Measurements from ENCODE around the gene PAXX.

PAXX gene

GRCh38 chr9:136968333-136969127 is 23.7 kb upstream of the PAXX start:
- no peak for DNase-seq

GRCh38 chr9:136969150-136969549 is 23.1 kb upstream of the PAXX start:
- no peak for DNase-seq

- DNase-seq, result no peak
Observed at GRCh38 chr9:136969774-136970173, 22.4 kb upstream of the PAXX start.

- no peak for DNase-seq
Observed at GRCh38 chr9:136970361-136970760, 21.9 kb upstream of the PAXX start.

- no peak for DNase-seq
Observed at GRCh38 chr9:136971746-136972145, 20.5 kb upstream of the PAXX start.

GRCh38 chr9:136972335-136972734 is 19.9 kb upstream of the PAXX start:
- DNase-seq, result no peak

GRCh38 chr9:136972743-136973142 is 19.5 kb upstream of the PAXX start:
- no peak for DNase-seq

- DNase-seq, result no peak
Observed at GRCh38 chr9:136973618-136974617, 18.3 kb upstream of the PAXX start.

GRCh38 chr9:136974817-136975535 is 17.2 kb upstream of the PAXX start:
- DNase-seq, result no peak

GRCh38 chr9:136975644-136976043 is 16.6 kb upstream of the PAXX start:
- no peak for DNase-seq

GRCh38 chr9:136977223-136977622 is 15.0 kb upstream of the PAXX start, which contains the start of gene PTGDS:
Gene PTGDS, plus strand, starts transcription at chr9:136977504. Its CDS starts 75 bp downstream, at chr9:136977579.
- no peak for DNase-seq

GRCh38 chr9:136977649-136978072 is 14.6 kb upstream of the PAXX start:
- no peak for DNase-seq

GRCh38 chr9:136978073-136978864 is 14.0 kb upstream of the PAXX start:
- peak; percentile 52 for DNase-seq

- no peak for DNase-seq
Observed at GRCh38 chr9:136978865-136979544, 13.2 kb upstream of the PAXX start.

GRCh38 chr9:136979769-136980587 is 12.2 kb upstream of the PAXX start:
- no peak for DNase-seq

- no peak for DNase-seq
Observed at GRCh38 chr9:136980669-136981478, 11.3 kb upstream of the PAXX start.

GRCh38 chr9:136981588-136982231 is 10.5 kb upstream of the PAXX start:
- DNase-seq, result no peak

GRCh38 chr9:136982232-136983051 is 9.8 kb upstream of the PAXX start, which contains the start of gene LCNL1:
Gene LCNL1, plus strand, starts transcription at chr9:136982993. Its CDS starts 594 bp downstream, at chr9:136983587.
- no peak for DNase-seq

All from activated CD4-positive, alpha-beta T cell treated with anti-CD3 and anti-CD28 coated beads for 1 hour (primary cell).